Measurements from ENCODE around the gene MX2.
"Not testable (repeated sequence)": the region's sequence is repeated elsewhere in the genome, so short reads cannot be mapped to it uniquely, and the experiment has no call there.

MX2 gene

GRCh38 chr21:41361786-41362604 is at the start of gene MX2:
MX2 (plus strand) TSS chr21:41362027; CDS start chr21:41376907, 14,880 bp downstream.
- peak; percentile 98 for FAIRE-seq

GRCh38 chr21:41313285-41314164 is 48.3 kb upstream of the MX2 start:
- not testable (repeated sequence) for FAIRE-seq; DNase-seq (ENCODE audit: insufficient read length, low spot score)

More at GRCh38 chr21:41361786-41362604, at the start of gene MX2:
- peak; percentile 36 for DNase-seq (ENCODE audit: insufficient read length, low spot score)

GRCh38 chr21:41315726-41316125 is 46.1 kb upstream of the MX2 start:
- no peak for FAIRE-seq
- no peak for DNase-seq (ENCODE audit: insufficient read length, low spot score)

- DNase-seq (ENCODE audit: insufficient read length, low spot score) (no peak), FAIRE-seq (no peak)
These were observed 45.4 kb upstream of the MX2 start, which contains the start of gene FAM3B for GRCh38 chr21:41316200-41317062. FAM3B (plus strand) TSS chr21:41316801; CDS start chr21:41316880, 79 bp downstream.

- FAIRE-seq, result no peak
These were observed 44.8 kb upstream of the MX2 start for GRCh38 chr21:41317063-41317392.

GRCh38 chr21:41317458-41317857 is 44.4 kb upstream of the MX2 start:
- DNase-seq (ENCODE audit: insufficient read length, low spot score), result no peak
- FAIRE-seq, result no peak

More at GRCh38 chr21:41317063-41317392, 44.8 kb upstream of the MX2 start:
- no peak for DNase-seq (ENCODE audit: insufficient read length, low spot score)

GRCh38 chr21:41318218-41318617 is 43.6 kb upstream of the MX2 start:
- FAIRE-seq, result no peak
- DNase-seq (ENCODE audit: insufficient read length, low spot score), result no peak

GRCh38 chr21:41319273-41319672 is 42.6 kb upstream of the MX2 start:
- DNase-seq (ENCODE audit: insufficient read length, low spot score), result no peak
- FAIRE-seq, result no peak

- FAIRE-seq (no peak), DNase-seq (ENCODE audit: insufficient read length, low spot score) (no peak)
These were observed 40.5 kb upstream of the MX2 start for GRCh38 chr21:41321211-41321907.

GRCh38 chr21:41321908-41322495 is 39.8 kb upstream of the MX2 start:
- FAIRE-seq (no peak), DNase-seq (ENCODE audit: insufficient read length, low spot score) (no peak)

GRCh38 chr21:41322496-41323382 is 39.1 kb upstream of the MX2 start:
- no peak for FAIRE-seq
- DNase-seq (ENCODE audit: insufficient read length, low spot score), result no peak

- no peak for FAIRE-seq
These were observed 36.5 kb upstream of the MX2 start for GRCh38 chr21:41325138-41325912.

GRCh38 chr21:41326414-41327080 is 35.3 kb upstream of the MX2 start:
- FAIRE-seq (no peak), DNase-seq (ENCODE audit: insufficient read length, low spot score) (no peak)

More at GRCh38 chr21:41325138-41325912, 36.5 kb upstream of the MX2 start:
- no peak for DNase-seq (ENCODE audit: insufficient read length, low spot score)

- DNase-seq (ENCODE audit: insufficient read length, low spot score) (no peak), FAIRE-seq (no peak)
These were observed 34.1 kb upstream of the MX2 start for GRCh38 chr21:41327753-41328152.

- FAIRE-seq (no peak), DNase-seq (ENCODE audit: insufficient read length, low spot score) (no peak)
These were observed 32.9 kb upstream of the MX2 start for GRCh38 chr21:41328660-41329607.

- no peak for DNase-seq (ENCODE audit: insufficient read length, low spot score)
- no peak for FAIRE-seq
These were observed 28.1 kb upstream of the MX2 start for GRCh38 chr21:41333752-41334151.

Data from GM19239 (cell line).